Measurements from ENCODE around the gene IL17REL.

IL17REL gene

GRCh38 chr22:50045211-50046018 lies 32.9 kb upstream of the IL17REL start:
- no peak for DNase-seq

GRCh38 chr22:50044485-50045118 lies 32.0 kb upstream of the IL17REL start:
- no peak for DNase-seq

- DNase-seq = no peak
These were observed 28.9 kb upstream of the IL17REL start for GRCh38 chr22:50041361-50042065.

- DNase-seq = no peak
These were observed 28.2 kb upstream of the IL17REL start for GRCh38 chr22:50040717-50041116.

GRCh38 chr22:50039669-50040443 lies 27.3 kb upstream of the IL17REL start:
- DNase-seq = no peak

GRCh38 chr22:50035976-50036724 lies 23.6 kb upstream of the IL17REL start:
- no peak for DNase-seq

- no peak for DNase-seq
These were observed 22.7 kb upstream of the IL17REL start for GRCh38 chr22:50035131-50035881.

GRCh38 chr22:50034126-50035081 lies 21.8 kb upstream of the IL17REL start:
- no peak for DNase-seq

GRCh38 chr22:50032941-50033601 lies 20.5 kb upstream of the IL17REL start:
- DNase-seq = no peak

- no peak for DNase-seq
These were observed 19.7 kb upstream of the IL17REL start for GRCh38 chr22:50032109-50032871.

GRCh38 chr22:50031189-50032091 lies 18.9 kb upstream of the IL17REL start:
- DNase-seq = no peak

- DNase-seq = peak; percentile 7
These were observed 18.0 kb upstream of the IL17REL start for GRCh38 chr22:50030297-50031188.

- peak; percentile 8 for DNase-seq
These were observed 15.3 kb upstream of the IL17REL start for GRCh38 chr22:50027639-50028537.

- DNase-seq = no peak
These were observed 13.4 kb upstream of the IL17REL start for GRCh38 chr22:50025993-50026392.

GRCh38 chr22:50022171-50022819 lies 9.7 kb upstream of the IL17REL start:
- no peak for DNase-seq

Measured in DMS 273 treated with DMSO at 0.1 percent for 48 hours (cell line).